H9 (cell line): Measurements from ENCODE around the gene TNFSF10. TPM values are rescaled to one million over a fixed set of nuclear protein-coding genes. Genes with fewer than 3 reads are reported as not detected.
"Not testable (repeated sequence)": the region's sequence is repeated elsewhere in the genome, so short reads cannot be mapped to it uniquely, and the experiment has no call there.

ENCODE experiments used
- DNase-seq: peaks from one replicate; pipeline ENCODE4 v3.0.0-alpha.2; 2017
- H2AFZ ChIP-seq: one replicate; pipeline ENCODE4 v1.6.1; 2013; ENCODE audit warnings: mild to moderate bottlenecking, low read length, control low read depth, moderate library complexity
- H2AK5ac ChIP-seq: 2 replicates; pipeline ENCODE4 v1.6.1; 2013; ENCODE audit warnings: low read length, control low read depth, mixed read lengths; ENCODE audit not compliant: insufficient read length
- H2BK120ac ChIP-seq: one replicate; pipeline ENCODE4 v1.6.1; 2013; ENCODE audit warnings: low read depth, mild to moderate bottlenecking, low read length, control low read depth, inconsistent platforms; ENCODE audit not compliant: poor library complexity, severe bottlenecking
- H2BK12ac ChIP-seq: 2 replicates; pipeline ENCODE4 v1.6.1; 2013; ENCODE audit warnings: low read length, control low read depth, mixed read lengths, low read depth; ENCODE audit not compliant: insufficient read length
- H2BK15ac ChIP-seq: 2 replicates; pipeline ENCODE4 v1.6.1; 2013; ENCODE audit warnings: low read depth, low read length, control low read depth
- H2BK20ac ChIP-seq: one replicate; pipeline ENCODE4 v1.6.1; 2013; ENCODE audit warnings: low read depth, mild to moderate bottlenecking, low read length, control low read depth, inconsistent platforms; ENCODE audit not compliant: poor library complexity, severe bottlenecking
- H2BK5ac ChIP-seq: 2 replicates; pipeline ENCODE4 v1.6.1; 2013; ENCODE audit warnings: low read length, control low read depth, mixed read lengths; ENCODE audit not compliant: insufficient read length
- H3K14ac ChIP-seq: 2 replicates; pipeline ENCODE4 v1.6.1; 2013; ENCODE audit warnings: low read length, control low read depth; ENCODE audit not compliant: insufficient read depth
- H3K18ac ChIP-seq: 2 replicates; pipeline ENCODE4 v1.6.1; 2013; ENCODE audit warnings: low read depth, mild to moderate bottlenecking, mixed read lengths, low read length, control low read depth; ENCODE audit not compliant: insufficient read length
- H3K23ac ChIP-seq: 2 replicates; pipeline ENCODE4 v1.6.1; 2013; ENCODE audit warnings: low read length, control low read depth, mixed read lengths, low read depth; ENCODE audit not compliant: insufficient read length
- H3K23me2 ChIP-seq: 2 replicates; pipeline ENCODE4 v1.6.1; 2013; ENCODE audit warnings: low read depth, mild to moderate bottlenecking, mixed read lengths, low read length, control low read depth; ENCODE audit not compliant: insufficient read length, poor library complexity, severe bottlenecking
- H3K27ac ChIP-seq: 2 replicates; pipeline ENCODE4 v1.5.1; 2013; ENCODE audit warnings: low read length, control low read depth, mixed read lengths, low read depth; ENCODE audit not compliant: insufficient read length
- H3K27me3 ChIP-seq: 2 replicates; pipeline ENCODE4 v1.6.1; 2013; ENCODE audit warnings: low read length, control low read depth, inconsistent platforms; ENCODE audit not compliant: insufficient read depth
- H3K4ac ChIP-seq: 2 replicates; pipeline ENCODE4 v1.6.1; 2013; ENCODE audit warnings: low read depth, mild to moderate bottlenecking, control low read depth, inconsistent platforms, low read length, moderate library complexity
- H3K4me1 ChIP-seq: 2 replicates; pipeline ENCODE4 v1.6.1; 2013; ENCODE audit warnings: low read length, control low read depth, inconsistent platforms; ENCODE audit not compliant: insufficient read depth
- H3K4me2 ChIP-seq: 2 replicates; pipeline ENCODE4 v1.6.1; 2013; ENCODE audit warnings: low read length, control low read depth, mixed read lengths; ENCODE audit not compliant: insufficient read length, insufficient read depth
- H3K56ac ChIP-seq: 2 replicates; pipeline ENCODE4 v1.6.1; 2013; ENCODE audit warnings: low read depth, mild to moderate bottlenecking, mixed read lengths, low read length, control low read depth; ENCODE audit not compliant: insufficient read length
- H3K79me1 ChIP-seq: 2 replicates; pipeline ENCODE4 v1.6.1; 2013; ENCODE audit warnings: low read depth, mild to moderate bottlenecking, moderate library complexity, low read length, control low read depth, inconsistent platforms; ENCODE audit not compliant: insufficient read depth, poor library complexity, severe bottlenecking
- H3K79me2 ChIP-seq: 2 replicates; pipeline ENCODE4 v1.6.1; 2013; ENCODE audit warnings: low read length, control low read depth, inconsistent platforms; ENCODE audit not compliant: insufficient read depth
- H3K9ac ChIP-seq: 2 replicates; pipeline ENCODE4 v1.6.1; 2013; ENCODE audit warnings: low read length, control low read depth, mixed read lengths; ENCODE audit not compliant: insufficient read length; ENCODE audit errors: extremely low read depth
- H3K9me3 ChIP-seq: one replicate; pipeline ENCODE4 v1.6.1; 2013; ENCODE audit warnings: low read depth, low read length, inconsistent platforms; ENCODE audit not compliant: control insufficient read depth
- H3T11ph ChIP-seq: one replicate; pipeline ENCODE4 v1.6.1; 2013; ENCODE audit warnings: mild to moderate bottlenecking, low read length, control low read depth, inconsistent platforms
- H4K20me1 ChIP-seq: one replicate; pipeline ENCODE4 v1.6.1; 2013; ENCODE audit not compliant: control insufficient read depth, insufficient read length, insufficient read depth
- H4K5ac ChIP-seq: 2 replicates; pipeline ENCODE4 v1.6.1; 2013; ENCODE audit warnings: low read depth, mild to moderate bottlenecking, mixed read lengths, low read length, control low read depth; ENCODE audit not compliant: insufficient read length
- H4K8ac ChIP-seq: replicated peaks from 2 replicates; pipeline ENCODE4 v1.6.1; 2013; ENCODE audit warnings: low read length, control low read depth, mixed read lengths, low read depth; ENCODE audit not compliant: insufficient read length
- H4K91ac ChIP-seq: 2 replicates; pipeline ENCODE4 v1.6.1; 2013; ENCODE audit warnings: low read depth, mild to moderate bottlenecking, moderate library complexity, mixed read lengths, low read length, control low read depth; ENCODE audit not compliant: insufficient read length
- H3K27ac Mint-ChIP-seq, 3 experiments: 2 replicates in 2 of 3; 3 replicates in 1 of 3; pipeline ENCODE4 v1.8.0; 2020 to 2021; ENCODE audit warnings: mixed read lengths in 3 of 3, mild to moderate bottlenecking in 1 of 3, moderate library complexity in 1 of 3
- H3K27me3 Mint-ChIP-seq: 2 replicates; pipeline ENCODE4 v1.8.0; 2021; ENCODE audit warnings: low read depth, mild to moderate bottlenecking, moderate library complexity, mixed read lengths
- H3K36me3 Mint-ChIP-seq, 3 experiments: 2 replicates in 2 of 3; 3 replicates in 1 of 3; pipeline ENCODE4 v1.8.0; 2020 to 2021; ENCODE audit warnings: low read depth in 3 of 3, mixed read lengths in 3 of 3; ENCODE audit not compliant: insufficient read depth in 1 of 3
- H3K4me1 Mint-ChIP-seq, 2 experiments: 2 replicates each; pipeline ENCODE4 v1.8.0; 2020; ENCODE audit warnings: mixed read lengths in 2 of 2
- H3K4me3 Mint-ChIP-seq, 2 experiments: 2 replicates in 1 of 2; 3 replicates in 1 of 2; pipeline ENCODE4 v1.8.0; 2020 to 2021; ENCODE audit warnings: mild to moderate bottlenecking in 2 of 2, mixed read lengths in 2 of 2, moderate library complexity in 1 of 2
- H3K9me3 Mint-ChIP-seq, 2 experiments: 2 replicates in 1 of 2; 3 replicates in 1 of 2; pipeline ENCODE4 v1.8.0; 2020; ENCODE audit warnings: mild to moderate bottlenecking in 2 of 2, mixed read lengths in 2 of 2, moderate library complexity in 1 of 2
- CTCF ChIP-seq: fragments of 200-600 bp; sonication (generic); conservative IDR thresholded peaks from 3 replicates; pipeline ENCODE4 v1.8.0; 2021; ENCODE audit warnings: antibody characterized with exemption, mild to moderate bottlenecking
- WGBS: extraction: QIAGEN DNeasy Blood & Tissue Kit; methylation state at CpG from one replicate; pipeline ENCODE4 v1.1.7; 2013; ENCODE audit warnings: missing lambda C conversion rate, low lambda C conversion rate, mixed read lengths; ENCODE audit not compliant: insufficient read length; ENCODE audit errors: extremely low coverage; 5-methylcytosine and 5-hydroxymethylcytosine counted together
- total RNA-seq: library from RNA; stranded (reverse); gene quantifications from 2 replicates; pipeline ENCODE4 v1.2.1, GENCODE V29; 2021

TNFSF10 gene
- total RNA-seq, 1 experiment from 2014 or later: not detected

- no peak overlapping the region for H4K8ac ChIP-seq
- no peak overlapping the region for H2BK120ac ChIP-seq
- no peak overlapping the region for H4K91ac ChIP-seq
- H3K9me3 ChIP-seq: no peaks in the 10 kb centered on the region
- no peaks in the 10 kb centered on the region for H3K9me3 Mint-ChIP-seq
- H3K56ac ChIP-seq: no peak overlapping the region
- no peak overlapping the region for H2BK15ac ChIP-seq
- H3K79me2 ChIP-seq: 0 out of 2 replicates have a peak, but pooled peaks cover 1% of the 10 kb centered on the region
- H3K27ac ChIP-seq: no peak overlapping the region
- no peak overlapping the region for H3K4ac ChIP-seq
- H3K4me2 ChIP-seq: no peak overlapping the region
- H4K20me1 ChIP-seq: no peaks in the 10 kb centered on the region
- peaks cover 8 to 9% of the 10 kb centered on the region in 2 experiments for H3K4me1 Mint-ChIP-seq
- H3K23ac ChIP-seq: no peak overlapping the region
- H3K4me1 ChIP-seq: peaks cover 6% of the 10 kb centered on the region; the same call in 1 of the 2 replicates
- no peak overlapping the region for H2AK5ac ChIP-seq
- no peak for DNase-seq
- H2AFZ ChIP-seq: no peak overlapping the region
- H2BK12ac ChIP-seq: no peak overlapping the region
- no peaks in the 10 kb centered on the region; the same call in 1 of the 2 replicates for H3K27me3 Mint-ChIP-seq
- H3K18ac ChIP-seq: no peak overlapping the region
- H4K5ac ChIP-seq: no peak overlapping the region
- no peaks in the 10 kb centered on the region for H3K36me3 Mint-ChIP-seq
- H3K79me1 ChIP-seq: no peaks in the 10 kb centered on the region
- H2BK5ac ChIP-seq: no peak overlapping the region
- no peak overlapping the region for H3T11ph ChIP-seq
- H3K4me3 Mint-ChIP-seq: no peak overlapping the region
- no peak for TF ChIP-seq CTCF
- H2BK20ac ChIP-seq: no peak overlapping the region
- H3K27ac Mint-ChIP-seq: no peak overlapping the region
- no peak overlapping the region for H3K14ac ChIP-seq
- no CpG with 5 or more reads among the region's 3 CpGs for WGBS
- no peaks in the 10 kb centered on the region for H3K27me3 ChIP-seq
- H3K23me2 ChIP-seq: no peaks in the 10 kb centered on the region
- no peak overlapping the region for H3K9ac ChIP-seq
Measured at GRCh38 chr3:172524611-172525010, 1.4 kb upstream of the TNFSF10 start.

GRCh38 chr3:172521837-172522726 lies 1.1 kb downstream of the TNFSF10 start:
- H3K27ac Mint-ChIP-seq, H2AK5ac ChIP-seq, H3K9ac ChIP-seq, H3K79me1 ChIP-seq, H3K56ac ChIP-seq, H3K27me3 Mint-ChIP-seq, H2AFZ ChIP-seq, H3K27me3 ChIP-seq, H3K9me3 ChIP-seq, H3K4me3 Mint-ChIP-seq, H2BK20ac ChIP-seq, H2BK5ac ChIP-seq, H3K4me2 ChIP-seq, H4K8ac ChIP-seq, H3K27ac ChIP-seq, H3K23me2 ChIP-seq, H3K4ac ChIP-seq, H4K5ac ChIP-seq, H4K91ac ChIP-seq, H3K14ac ChIP-seq, H4K20me1 ChIP-seq, H3K36me3 Mint-ChIP-seq, H3K4me1 Mint-ChIP-seq, DNase-seq, H3K18ac ChIP-seq, H3K9me3 Mint-ChIP-seq, H3K4me1 ChIP-seq, H2BK15ac ChIP-seq, H3K79me2 ChIP-seq, H2BK120ac ChIP-seq, H2BK12ac ChIP-seq, H3K23ac ChIP-seq, H3T11ph ChIP-seq: not testable (repeated sequence)
- no CpG with 5 or more reads among the region's 6 CpGs for WGBS
